HepG2 (cell line): ENCODE results near the gene NKRF. TPM values are rescaled to one million over a fixed set of nuclear protein-coding genes. Genes with fewer than 3 reads are reported as not detected.

Experiments used
- ATAC-seq: fragments of 200-7000 bp; cut with Tn5 transposase; 3 replicates; pipeline ENCODE4 v1.9.1; 2020; ENCODE audit warnings: mild to moderate bottlenecking, moderate library complexity
- BruUV-seq: library from RNA; stranded (reverse); fragments of 400-500 nt; replicated peaks from 2 replicates; lab custom pipeline; 2021; lab: Mats Ljungman, UMichigan
- CTCF ChIA-PET: fragments of 300-600 bp; formaldehyde crosslinking; extraction: SDS; loops from one replicate; lab custom pipeline; 2021; ENCODE audit warnings: low total read pairs, inconsistent platforms, low intra/inter-chr PET ratio; lab: Yijun Ruan, JAX
- POLR2A ChIA-PET: fragments of 350-600 bp; sonication (Branson Sonifier 250); formaldehyde crosslinking; loops from one replicate; lab custom pipeline; 2020; ENCODE audit warnings: antibody characterized with exemption, inconsistent platforms; lab: Yijun Ruan, JAX
- DNase-seq: peaks from one replicate; pipeline ENCODE4 v3.0.0-alpha.2; 2015; ENCODE audit warnings: low spot score
- FAIRE-seq: peaks from 3 replicates; lab custom pipeline; 2011; peaks lifted over from hg19 to GRCh38; lab: Jason Lieb, UNC
- H2AFZ ChIP-seq: one replicate; pipeline ENCODE4 v1.6.1; 2011; ENCODE audit warnings: low read length, inconsistent platforms
- H3K27ac ChIP-seq: fragments of 300-600 bp; 3 replicates; pipeline ENCODE4 v1.8.0; 2011; ENCODE audit warnings: mixed run types, mild to moderate bottlenecking, mixed read lengths, low read length, inconsistent platforms; ENCODE audit not compliant: insufficient read depth; ENCODE audit errors: extremely low read length
- H3K27me3 ChIP-seq, 2 experiments: fragments of 200-600 bp in 1 of 2; 2 replicates in 1 of 2; 3 replicates in 1 of 2; pipeline versions ENCODE4 v1.6.0 to v1.8.0; 2011; ENCODE audit warnings: low read length in 2 of 2, mild to moderate bottlenecking in 2 of 2, moderate library complexity in 2 of 2, inconsistent platforms in 1 of 2; ENCODE audit not compliant: insufficient read depth in 2 of 2, control insufficient read depth in 1 of 2
- H3K36me3 ChIP-seq, 2 experiments: fragments of 200-600 bp in 1 of 2; replicated peaks in 1 of 2; 2 replicates in 1 of 2; 3 replicates in 1 of 2; pipeline versions ENCODE4 v1.5.1 to v1.8.0; 2011; ENCODE audit warnings: low read length in 2 of 2, inconsistent platforms in 1 of 2; ENCODE audit not compliant: insufficient read depth in 2 of 2, control insufficient read depth in 1 of 2
- H3K4me1 ChIP-seq: 2 replicates; pipeline ENCODE4 v1.5.1; 2012; ENCODE audit warnings: low read length, inconsistent platforms; ENCODE audit not compliant: insufficient read depth
- H3K4me2 ChIP-seq: 2 replicates; pipeline ENCODE4 v1.6.0; 2011; ENCODE audit warnings: low read depth, low read length, inconsistent platforms
- H3K4me3 ChIP-seq, 3 experiments: fragments of 200-600 bp in 1 of 3; sonication (generic), shearing (Covaris generic) in 1 of 3; replicated peaks in 1 of 3; 2 replicates each; pipeline ENCODE4 v1.5.1; 2011 to 2016; ENCODE audit warnings: low read length in 3 of 3, inconsistent platforms in 2 of 3, low read depth in 2 of 3, mild to moderate bottlenecking in 2 of 3, control low read depth in 1 of 3, mixed read lengths in 1 of 3; ENCODE audit not compliant: insufficient read depth in 1 of 3
- H3K79me2 ChIP-seq: one replicate; pipeline ENCODE4 v1.6.1; 2011; ENCODE audit warnings: low read length, inconsistent platforms; ENCODE audit not compliant: insufficient read depth
- H3K9ac ChIP-seq: 2 replicates; pipeline ENCODE4 v1.6.0; 2011; ENCODE audit warnings: mild to moderate bottlenecking, low read depth, low read length, inconsistent platforms; ENCODE audit not compliant: insufficient read depth
- H3K9me3 ChIP-seq: 2 replicates; pipeline ENCODE4 v1.5.1; 2012; ENCODE audit warnings: mild to moderate bottlenecking, low read length
- H4K20me1 ChIP-seq: 2 replicates; pipeline ENCODE4 v1.6.0; 2011; ENCODE audit warnings: inconsistent platforms, mild to moderate bottlenecking, low read length, moderate library complexity; ENCODE audit not compliant: insufficient read depth
- CREB1 ChIP-seq, 2 experiments: fragments of 450-650 bp in 1 of 2; IDR thresholded peaks; 2 replicates each; pipeline ENCODE4 v1.6.1; 2016 to 2017; ENCODE audit warnings: control low read depth in 1 of 2, mild to moderate bottlenecking in 1 of 2, missing compliant biosample characterization in 1 of 2, missing genetic modification characterization in 1 of 2
- FOXO1 ChIP-seq: sonication (generic); formaldehyde crosslinking; IDR thresholded peaks from 2 replicates; pipeline ENCODE4 v1.4.0; 2020; ENCODE audit warnings: missing genetic modification reagents
- RARA ChIP-seq: IDR thresholded peaks from 2 replicates; pipeline ENCODE4 v1.6.1; 2016; ENCODE audit warnings: missing genetic modification reagents, missing compliant biosample characterization
- SAP130 ChIP-seq: IDR thresholded peaks from 2 replicates; pipeline ENCODE4 v1.6.1; 2016; ENCODE audit warnings: low read depth
- TGIF2 ChIP-seq: IDR thresholded peaks from 2 replicates; pipeline ENCODE4 v1.6.1; 2016; ENCODE audit warnings: control low read depth, missing compliant biosample characterization
- ZNF33A ChIP-seq: sonication (generic); formaldehyde crosslinking; IDR thresholded peaks from 2 replicates; pipeline ENCODE4 v1.5.1; 2020; ENCODE audit warnings: missing genetic modification reagents, mild to moderate bottlenecking, moderate library complexity, borderline replicate concordance
- ZNF605 ChIP-seq: sonication (generic); formaldehyde crosslinking; IDR thresholded peaks from 2 replicates; pipeline ENCODE4 v1.8.0; 2022; ENCODE audit warnings: mild to moderate bottlenecking, missing genetic modification reagents
- ZNF607 ChIP-seq: sonication (generic); formaldehyde crosslinking; IDR thresholded peaks from 2 replicates; pipeline ENCODE4 v1.5.1; 2020; ENCODE audit warnings: missing genetic modification reagents, mild to moderate bottlenecking, borderline replicate concordance
- ZNF691 ChIP-seq: sonication (generic); formaldehyde crosslinking; IDR thresholded peaks from 2 replicates; pipeline ENCODE4 v1.4.0; 2020; ENCODE audit warnings: missing genetic modification reagents, low read depth, mild to moderate bottlenecking, borderline replicate concordance
- ZSCAN25 ChIP-seq: sonication (generic); formaldehyde crosslinking; IDR thresholded peaks from 2 replicates; pipeline ENCODE4 v1.8.0; 2022; ENCODE audit warnings: mild to moderate bottlenecking, missing genetic modification reagents
- ZSCAN29 ChIP-seq: sonication (generic); formaldehyde crosslinking; conservative IDR thresholded peaks from 2 replicates; pipeline ENCODE4 v1.4.0; 2020; ENCODE audit warnings: mild to moderate bottlenecking, missing genetic modification reagents
- in situ Hi-C: cut with HindIII; loops from 2 replicates; pipeline ENCODE4 v1.10.0; 2017; ENCODE audit warnings: low pct_unique_long_range_greater_than_20kb; ENCODE audit not compliant: extremely low pct_ligation_motif_present
- intact Hi-C: fragments of 100-400 bp; cut with micrococcal nuclease; formaldehyde crosslinking; loops from one replicate; pipeline ENCODE4 v1.10.0; 2022; ENCODE audit not compliant: unreplicated experiment
- polyA plus RNA-seq, 8 experiments: library from polyadenylated mRNA; depleted of rRNA in 3 of 8; stranded (reverse) in 7 of 8; unstranded in 1 of 8; fragments of >200 nt; fragmentation: Illumina TruSeq in 4 of 8; extraction: Trizol in 4 of 8; gene quantifications; 2 replicates each; pipeline versions ENCODE4 v1.2.1 to v1.2.3, GENCODE V29; 2011 to 2016; ENCODE audit warnings: low read depth in 4 of 8, missing spikeins in 1 of 8, mixed read lengths in 1 of 8; ENCODE audit not compliant: insufficient read depth in 1 of 8
- total RNA-seq, 5 experiments: library from RNA; depleted of rRNA; stranded (reverse); fragments of >200 nt; fragmentation: Illumina TruSeq; extraction: Trizol; gene quantifications; 2 replicates each; pipeline ENCODE4 v1.2.3, GENCODE V29; 2016; ENCODE audit warnings: low read depth in 1 of 5

Gene NKRF
- total and polyA plus RNA-seq, 2 of the 13 experiments (the other 11 are each of a cell fraction or from before 2014, with no cell fraction given): 3.3 to 6.0 TPM

- Histone ChIP-seq H4K20me1 (no peaks in the 10 kb centered on the region), H3K79me2 (peaks cover 7% of the 10 kb centered on the region)
- CTCF ChIA-PET: no interaction called here
- TF ChIP-seq ZSCAN29 (CRISPR knock-in tag) (no peak), TGIF2 (no peak), ZNF691 (CRISPR knock-in tag) (no peak), ZNF33A (CRISPR knock-in tag) (no peak), ZNF607 (no peak), SAP130 (CRISPR knock-in tag) (no peak), CREB1 (IDR thresholded peaks at IDR 0.05) (no peak), CREB1 (CRISPR knock-in tag; IDR thresholded peaks at IDR 0.05) (no peak), RARA (no peak), ZSCAN25 (CRISPR knock-in tag) (no peak), ZNF605 (CRISPR knock-in tag) (no peak), FOXO1 (no peak)
- TF ChIP-seq, all 625 proteins: peak for 0
- ATAC-seq: no peak
- no TSS peak for BruUV-seq
- no peaks in the 10 kb centered on the region for H3K9me3 ChIP-seq
- H3K4me3 ChIP-seq: no peak overlapping the region
- H3K27me3 ChIP-seq: no peaks in the 10 kb centered on the region
- no peaks in the 10 kb centered on the region for H3K36me3 ChIP-seq
- no peak overlapping the region for H3K4me2 ChIP-seq
- no peak for DNase-seq
- no peak overlapping the region for H3K27ac ChIP-seq
- FAIRE-seq: no peak
- H3K9ac ChIP-seq: no peak overlapping the region
- in situ Hi-C loops: no loop called here
- H3K4me1 ChIP-seq: peaks cover 16% of the 10 kb centered on the region; the same call in 1 of the 2 replicates
- intact Hi-C loops: no loop called here
- POLR2A ChIA-PET: no interaction called here
- H2AFZ ChIP-seq: no peak overlapping the region
Observed at GRCh38 chrX:119579414-119579813, 26.8 kb downstream of the NKRF start.
